K562 (cell line): ENCODE measurements around the gene LRP2BP. TPM values are rescaled to one million over a fixed set of nuclear protein-coding genes. Genes with fewer than 3 reads are reported as not detected.

Experiments
- CC2D1A ChIP-seq: fragments of 450-650 bp; IDR thresholded peaks from 2 replicates; pipeline ENCODE4 v1.6.1; 2017; ENCODE audit warnings: mild to moderate bottlenecking
- CHD1 ChIP-seq: fragments of 200-600 bp; sonication (generic); IDR thresholded peaks from one replicate; pipeline ENCODE4 v1.6.1; 2012; ENCODE audit warnings: mild to moderate bottlenecking, moderate library complexity, low read length, inconsistent platforms
- DIDO1 ChIP-seq: fragments of 450-650 bp; IDR thresholded peaks from 2 replicates; pipeline ENCODE4 v1.6.1; 2016; ENCODE audit warnings: low read depth, missing biosample characterization, missing genetic modification characterization
- FOSL1 ChIP-seq: fragments of 200-800 bp; sonication (Bioruptor generic); conservative IDR thresholded peaks from 2 replicates; pipeline ENCODE4 v1.6.1; 2016; ENCODE audit warnings: missing genetic modification characterization, missing compliant biosample characterization
- FOXJ2 ChIP-seq: fragments of 200-800 bp; sonication (Bioruptor generic); IDR thresholded peaks from 2 replicates; pipeline ENCODE4 v1.6.1; 2016; ENCODE audit warnings: missing genetic modification characterization, missing compliant biosample characterization
- HMG20A ChIP-seq: fragments of 450-650 bp; formaldehyde crosslinking; conservative IDR thresholded peaks from 2 replicates; pipeline ENCODE4 v1.4.0; 2020; ENCODE audit warnings: mild to moderate bottlenecking, mixed read lengths
- HOXB6 ChIP-seq: fragments of 250-450 bp; sonication (Bioruptor Pico); IDR thresholded peaks from 2 replicates; pipeline ENCODE4 v1.5.1; 2022; ENCODE audit warnings: mild to moderate bottlenecking, borderline replicate concordance
- IRF9 ChIP-seq: fragments of 450-650 bp; IDR thresholded peaks from 2 replicates; pipeline ENCODE4 v1.6.1; 2016; ENCODE audit warnings: missing biosample characterization, missing genetic modification characterization
- MAFF ChIP-seq: IDR thresholded peaks from 2 replicates; pipeline ENCODE4 v1.6.1; 2012; ENCODE audit warnings: low read length, improper control_type of control experiment
- NCOR1 ChIP-seq: fragments of 450-650 bp; IDR thresholded peaks from 2 replicates; pipeline ENCODE4 v1.6.1; 2016; ENCODE audit warnings: mild to moderate bottlenecking, moderate library complexity
- NELFE ChIP-seq: IDR thresholded peaks from 2 replicates; pipeline ENCODE4 v1.6.1; 2011; ENCODE audit warnings: mild to moderate bottlenecking; ENCODE audit not compliant: insufficient read depth, insufficient read length
- RBM14 ChIP-seq: fragments of 200-400 bp; formaldehyde crosslinking; IDR thresholded peaks from 2 replicates; pipeline ENCODE4 v1.6.1; 2018; ENCODE audit warnings: low read depth, mild to moderate bottlenecking, low read length, moderate library complexity, borderline replicate concordance; ENCODE audit not compliant: insufficient read depth
- RBM15 ChIP-seq: fragments of 200-400 bp; formaldehyde crosslinking; IDR thresholded peaks from 2 replicates; pipeline ENCODE4 v1.6.1; 2018; ENCODE audit warnings: mild to moderate bottlenecking, low read length, moderate library complexity; ENCODE audit not compliant: insufficient read depth
- THRB ChIP-seq: fragments of 450-650 bp; formaldehyde crosslinking; conservative IDR thresholded peaks from 2 replicates; pipeline ENCODE4 v1.4.0; 2022; ENCODE audit warnings: mild to moderate bottlenecking, missing genetic modification characterization
- ZNF12 ChIP-seq: sonication (generic); formaldehyde crosslinking; IDR thresholded peaks from 2 replicates; pipeline ENCODE4 v1.4.0; 2020; ENCODE audit warnings: mild to moderate bottlenecking, missing genetic modification reagents
- ZNF121 ChIP-seq: sonication (generic); formaldehyde crosslinking; conservative IDR thresholded peaks from 2 replicates; pipeline ENCODE4 v1.8.0; 2022; ENCODE audit warnings: missing genetic modification reagents
- ZNF316 ChIP-seq: fragments of 450-650 bp; IDR thresholded peaks from 2 replicates; pipeline ENCODE4 v1.6.1; 2016
- ZNF431 ChIP-seq: sonication (generic); formaldehyde crosslinking; IDR thresholded peaks from 2 replicates; pipeline ENCODE4 v1.8.0; 2022; ENCODE audit warnings: mild to moderate bottlenecking, missing genetic modification reagents
- polyA plus RNA-seq, 8 experiments: library from polyadenylated mRNA; depleted of rRNA in 4 of 8; stranded (reverse) in 5 of 8; unstranded in 3 of 8; fragments of >200 nt; fragmentation: Nextera tagmentation in 2 of 8; fragmentation: Illumina TruSeq in 1 of 8; extraction: Ambion mirVana in 2 of 8; extraction: Trizol in 1 of 8; gene quantifications; 2 replicates each; pipeline versions ENCODE4 v1.2.1 to v1.2.3, GENCODE V29; 2011 to 2014; ENCODE audit warnings: inconsistent platforms in 1 of 8, missing spikeins in 1 of 8
- total RNA-seq, 7 experiments: library from RNA; depleted of rRNA in 6 of 7; stranded (reverse); fragments of >200 nt in 6 of 7; fragmentation: Illumina TruSeq in 2 of 7; extraction: Trizol in 2 of 7; gene quantifications; 2 replicates each; pipeline versions ENCODE4 v1.2.1 to v1.2.3, GENCODE V29; 2011 to 2021; ENCODE audit warnings: low replicate concordance in 1 of 7
- TF ChIP-seq, protein P1 (sequence below): fragments of 250-450 bp; sonication (Bioruptor Pico); IDR thresholded peaks from 2 replicates; pipeline ENCODE4 v1.8.0; 2022; ENCODE audit warnings: moderate library complexity, mild to moderate bottlenecking, inconsistent platforms
- TF ChIP-seq, protein P2 (sequence below), 2 experiments: IDR thresholded peaks; 2 replicates each; pipeline ENCODE4 v1.6.1; 2011; ENCODE audit warnings: borderline replicate concordance in 1 of 2, control low read depth in 1 of 2, low read depth in 1 of 2, low read length in 1 of 2, mild to moderate bottlenecking in 1 of 2, mixed read lengths in 1 of 2, moderate library complexity in 1 of 2; ENCODE audit not compliant: insufficient read depth in 1 of 2, insufficient read length in 1 of 2, poor library complexity in 1 of 2, severe bottlenecking in 1 of 2; ENCODE audit errors: extremely low read depth in 1 of 2

The LRP2BP gene
- total and polyA plus RNA-seq, 9 of the 15 experiments (the other 6 are each of a cell fraction or from before 2014, with no cell fraction given), result 0.42 to 2.1 (median 0.62) TPM

DNA sequence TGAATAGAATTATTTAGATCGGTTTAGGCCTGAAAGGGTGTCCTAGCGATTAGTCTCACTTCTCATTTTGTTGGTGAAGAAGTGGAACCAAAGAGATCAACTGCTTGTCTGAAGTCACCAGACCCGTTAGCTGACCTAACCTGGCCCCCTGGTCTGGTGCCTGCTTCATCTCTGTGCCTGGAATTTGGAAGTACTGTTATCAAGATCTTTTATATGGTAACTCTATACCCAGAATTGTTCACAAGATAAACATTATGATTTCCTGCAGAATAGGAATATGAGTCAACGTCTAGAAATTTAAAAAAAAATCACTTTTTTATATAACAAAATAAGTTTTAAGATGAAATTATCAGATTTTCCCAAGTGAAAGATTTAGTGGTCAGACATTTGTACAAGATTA is 37.2 kb downstream of the LRP2BP start (continued):
- TF ChIP-seq FOXJ2 (tag) (no peak), ZNF121 (CRISPR knock-in tag) (no peak), ZNF12 (no peak), CHD1 (no peak), DIDO1 (tag) (no peak), THRB (CRISPR knock-in tag) (no peak), RBM15 (no peak), ZNF431 (CRISPR knock-in tag) (no peak), MAFF (no peak), HOXB6 (no peak), IRF9 (tag) (no peak), NCOR1 (0 out of 2 replicates have a peak, but pooled peaks have one; percentile 11), HMG20A (no peak), ZNF316 (no peak), FOSL1 (no peak), RBM14 (no peak), CC2D1A (no peak), NELFE (no peak)
- TF ChIP-seq, protein P1, sequence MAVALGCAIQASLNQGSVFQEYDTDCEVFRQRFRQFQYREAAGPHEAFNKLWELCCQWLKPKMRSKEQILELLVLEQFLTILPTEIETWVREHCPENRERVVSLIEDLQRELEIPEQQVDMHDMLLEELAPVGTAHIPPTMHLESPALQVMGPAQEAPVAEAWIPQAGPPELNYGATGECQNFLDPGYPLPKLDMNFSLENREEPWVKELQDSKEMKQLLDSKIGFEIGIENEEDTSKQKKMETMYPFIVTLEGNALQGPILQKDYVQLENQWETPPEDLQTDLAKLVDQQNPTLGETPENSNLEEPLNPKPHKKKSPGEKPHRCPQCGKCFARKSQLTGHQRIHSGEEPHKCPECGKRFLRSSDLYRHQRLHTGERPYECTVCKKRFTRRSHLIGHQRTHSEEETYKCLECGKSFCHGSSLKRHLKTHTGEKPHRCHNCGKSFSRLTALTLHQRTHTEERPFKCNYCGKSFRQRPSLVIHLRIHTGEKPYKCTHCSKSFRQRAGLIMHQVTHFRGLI (CRISPR knock-in tag), result no peak
- TF ChIP-seq, protein P2, sequence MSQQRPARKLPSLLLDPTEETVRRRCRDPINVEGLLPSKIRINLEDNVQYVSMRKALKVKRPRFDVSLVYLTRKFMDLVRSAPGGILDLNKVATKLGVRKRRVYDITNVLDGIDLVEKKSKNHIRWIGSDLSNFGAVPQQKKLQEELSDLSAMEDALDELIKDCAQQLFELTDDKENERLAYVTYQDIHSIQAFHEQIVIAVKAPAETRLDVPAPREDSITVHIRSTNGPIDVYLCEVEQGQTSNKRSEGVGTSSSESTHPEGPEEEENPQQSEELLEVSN (IDR thresholded peaks at IDR 0.05; ENCODE audit: borderline replicate concordance in 1 of 2, extremely low read depth in 1 of 2, insufficient read depth in 1 of 2, insufficient read length in 1 of 2, low read depth in 1 of 2, low read length in 1 of 2, poor library complexity in 1 of 2, severe bottlenecking in 1 of 2), result no peak
